Astrocyte (in vitro differentiated cells and primary cell): Measurements from ENCODE around the gene ARHGAP32. TPM values are rescaled to one million over a fixed set of nuclear protein-coding genes. Genes with fewer than 3 reads are reported as not detected.

Experiments
- DNase-seq: peaks from one replicate; pipeline ENCODE4 v3.0.0-alpha.2; 2010; ENCODE audit warnings: low read depth
- FAIRE-seq: peaks from 2 replicates; lab custom pipeline; 2011; peaks lifted over from hg19 to GRCh38; lab: Jason Lieb, UNC
- H2AFZ ChIP-seq: 2 replicates; pipeline ENCODE4 v1.6.0; 2012; ENCODE audit warnings: low read depth, low read length, inconsistent platforms
- H3K27ac ChIP-seq: 2 replicates; pipeline ENCODE4 v1.5.1; 2011; ENCODE audit warnings: low read depth, low read length, inconsistent platforms
- H3K27me3 ChIP-seq: 2 replicates; pipeline ENCODE4 v1.6.0; 2011; ENCODE audit warnings: low read length, inconsistent platforms; ENCODE audit not compliant: insufficient read depth
- H3K36me3 ChIP-seq: 2 replicates; pipeline ENCODE4 v1.5.1; 2011; ENCODE audit warnings: low read length, inconsistent platforms; ENCODE audit not compliant: insufficient read depth
- H3K4me1 ChIP-seq: 2 replicates; pipeline ENCODE4 v1.5.1; 2011; ENCODE audit warnings: low read length, inconsistent platforms; ENCODE audit not compliant: insufficient read depth
- H3K4me2 ChIP-seq: 2 replicates; pipeline ENCODE4 v1.6.0; 2012; ENCODE audit warnings: low read length, inconsistent platforms
- H3K4me3 ChIP-seq: 2 replicates; pipeline ENCODE4 v1.5.1; 2011; ENCODE audit warnings: low read depth, mild to moderate bottlenecking, low read length, inconsistent platforms; ENCODE audit not compliant: insufficient read depth
- H3K79me2 ChIP-seq: 2 replicates; pipeline ENCODE4 v1.6.0; 2012; ENCODE audit warnings: mild to moderate bottlenecking, low read length, inconsistent platforms; ENCODE audit not compliant: insufficient read depth
- H3K9ac ChIP-seq: 2 replicates; pipeline ENCODE4 v1.6.0; 2012; ENCODE audit warnings: mild to moderate bottlenecking, low read length, inconsistent platforms
- H3K9me3 ChIP-seq: 2 replicates; pipeline ENCODE4 v1.5.1; 2012; ENCODE audit warnings: low read depth, mild to moderate bottlenecking, low read length, inconsistent platforms; ENCODE audit not compliant: insufficient read depth
- H4K20me1 ChIP-seq: 2 replicates; pipeline ENCODE4 v1.6.0; 2012; ENCODE audit warnings: low read length, inconsistent platforms; ENCODE audit not compliant: insufficient read depth
- H3K27ac Mint-ChIP-seq: one replicate; pipeline ENCODE4 v1.8.0; 2021; ENCODE audit warnings: mild to moderate bottlenecking, mixed read lengths; ENCODE audit not compliant: unreplicated experiment
- H3K27me3 Mint-ChIP-seq: one replicate; pipeline ENCODE4 v1.8.0; 2021; ENCODE audit warnings: low read depth, mixed read lengths; ENCODE audit not compliant: unreplicated experiment
- H3K36me3 Mint-ChIP-seq: one replicate; pipeline ENCODE4 v1.8.0; 2021; ENCODE audit warnings: low read depth, mixed read lengths; ENCODE audit not compliant: unreplicated experiment
- H3K4me1 Mint-ChIP-seq: one replicate; pipeline ENCODE4 v1.8.0; 2021; ENCODE audit warnings: low read depth, mixed read lengths; ENCODE audit not compliant: unreplicated experiment
- H3K4me3 Mint-ChIP-seq: one replicate; pipeline ENCODE4 v1.8.0; 2021; ENCODE audit warnings: mild to moderate bottlenecking, moderate library complexity, mixed read lengths; ENCODE audit not compliant: unreplicated experiment
- H3K9me3 Mint-ChIP-seq: one replicate; pipeline ENCODE4 v1.8.0; 2021; ENCODE audit warnings: mild to moderate bottlenecking, mixed read lengths; ENCODE audit not compliant: unreplicated experiment
- EZH2 ChIP-seq: IDR thresholded peaks from 2 replicates; pipeline ENCODE4 v1.6.1; 2012; ENCODE audit warnings: mild to moderate bottlenecking, low read length, inconsistent platforms; ENCODE audit not compliant: insufficient read depth
- total RNA-seq: library from RNA; stranded (reverse); gene quantifications from 2 replicates; pipeline ENCODE4 v1.2.1, GENCODE V29; 2021
- TF ChIP-seq, protein P1 (sequence below): IDR thresholded peaks from 2 replicates; pipeline ENCODE4 v1.5.1; 2011; ENCODE audit warnings: low read depth, mild to moderate bottlenecking, inconsistent platforms, low read length, moderate library complexity; ENCODE audit not compliant: insufficient read depth

The ARHGAP32 gene
- total RNA-seq, 1 donor from 2014 or later = 21.6 TPM

DNA sequence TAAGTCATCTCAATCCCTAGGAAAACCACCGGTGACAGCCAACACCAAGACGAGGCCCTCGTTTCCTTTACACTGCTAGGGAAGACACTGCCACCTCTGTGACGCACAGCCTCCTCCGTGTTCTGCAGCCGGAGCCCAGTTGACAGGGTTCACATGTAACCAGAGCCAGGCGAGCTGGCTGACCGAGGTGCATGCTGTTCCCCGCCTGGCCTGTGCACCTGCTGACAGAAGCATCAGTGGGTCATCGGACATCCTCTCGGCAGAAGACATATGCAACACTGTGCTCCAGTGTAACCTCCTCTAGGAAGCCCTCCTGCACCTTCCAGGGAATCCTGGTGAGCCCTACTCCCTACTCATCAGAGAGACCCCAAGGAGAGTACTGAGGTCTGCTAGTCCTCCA lies 135.2 kb downstream of the ARHGAP32 start:
- Histone ChIP-seq H3K4me3 (no peak overlapping the region), H3K27ac (no peak overlapping the region), H3K9ac (no peak overlapping the region), H3K79me2 (no peaks in the 10 kb centered on the region), H2AFZ (no peak overlapping the region), H3K27me3 (no peaks in the 10 kb centered on the region), H4K20me1 (no peaks in the 10 kb centered on the region), H3K4me2 (no peak overlapping the region), H3K36me3 (no peaks in the 10 kb centered on the region), H3K4me1 (peaks cover 4% of the 10 kb centered on the region), H3K9me3 (no peaks in the 10 kb centered on the region)
- no peaks in the 10 kb centered on the region for H3K9me3 Mint-ChIP-seq
- DNase-seq (no peak), FAIRE-seq (no peak)
- TF ChIP-seq EZH2 = no peak
- TF ChIP-seq, protein P1, sequence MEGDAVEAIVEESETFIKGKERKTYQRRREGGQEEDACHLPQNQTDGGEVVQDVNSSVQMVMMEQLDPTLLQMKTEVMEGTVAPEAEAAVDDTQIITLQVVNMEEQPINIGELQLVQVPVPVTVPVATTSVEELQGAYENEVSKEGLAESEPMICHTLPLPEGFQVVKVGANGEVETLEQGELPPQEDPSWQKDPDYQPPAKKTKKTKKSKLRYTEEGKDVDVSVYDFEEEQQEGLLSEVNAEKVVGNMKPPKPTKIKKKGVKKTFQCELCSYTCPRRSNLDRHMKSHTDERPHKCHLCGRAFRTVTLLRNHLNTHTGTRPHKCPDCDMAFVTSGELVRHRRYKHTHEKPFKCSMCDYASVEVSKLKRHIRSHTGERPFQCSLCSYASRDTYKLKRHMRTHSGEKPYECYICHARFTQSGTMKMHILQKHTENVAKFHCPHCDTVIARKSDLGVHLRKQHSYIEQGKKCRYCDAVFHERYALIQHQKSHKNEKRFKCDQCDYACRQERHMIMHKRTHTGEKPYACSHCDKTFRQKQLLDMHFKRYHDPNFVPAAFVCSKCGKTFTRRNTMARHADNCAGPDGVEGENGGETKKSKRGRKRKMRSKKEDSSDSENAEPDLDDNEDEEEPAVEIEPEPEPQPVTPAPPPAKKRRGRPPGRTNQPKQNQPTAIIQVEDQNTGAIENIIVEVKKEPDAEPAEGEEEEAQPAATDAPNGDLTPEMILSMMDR = no peak
- H3K36me3 Mint-ChIP-seq = no peaks in the 10 kb centered on the region
- H3K27ac Mint-ChIP-seq = no peak overlapping the region
- peaks cover 8% of the 10 kb centered on the region for H3K4me1 Mint-ChIP-seq
- H3K4me3 Mint-ChIP-seq = no peak overlapping the region
- no peaks in the 10 kb centered on the region for H3K27me3 Mint-ChIP-seq

DNA sequence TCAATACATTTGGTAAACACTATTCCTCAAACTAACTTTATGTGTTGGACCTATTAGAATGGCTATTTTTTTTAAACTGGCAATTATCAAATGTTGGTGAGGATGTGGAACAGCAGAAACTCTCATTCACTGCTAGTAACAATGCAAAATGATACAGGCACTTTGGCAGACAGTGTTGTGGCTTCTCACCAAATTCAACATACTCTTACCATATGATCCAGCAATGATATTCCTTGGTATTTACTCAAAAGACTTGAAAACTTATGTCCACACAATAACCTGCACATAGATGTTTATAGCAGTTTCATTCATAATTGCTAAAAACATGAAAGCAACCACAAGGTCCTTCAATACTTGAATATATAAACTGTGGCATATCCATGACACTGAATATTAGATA lies 136.9 kb downstream of the ARHGAP32 start:
- FAIRE-seq = no peak
- Histone ChIP-seq H2AFZ (no peak overlapping the region), H3K9ac (no peak overlapping the region), H3K27ac (no peak overlapping the region), H3K79me2 (no peaks in the 10 kb centered on the region), H3K9me3 (no peaks in the 10 kb centered on the region), H3K4me3 (no peak overlapping the region), H3K36me3 (no peaks in the 10 kb centered on the region), H3K4me2 (no peak overlapping the region), H3K4me1 (no peaks in the 10 kb centered on the region), H3K27me3 (no peaks in the 10 kb centered on the region), H4K20me1 (no peaks in the 10 kb centered on the region)
- Mint-ChIP-seq H3K27ac (no peak overlapping the region), H3K4me1 (no peaks in the 10 kb centered on the region), H3K36me3 (no peaks in the 10 kb centered on the region), H3K9me3 (no peaks in the 10 kb centered on the region), H3K27me3 (no peaks in the 10 kb centered on the region), H3K4me3 (no peak overlapping the region)
- TF ChIP-seq, protein P1 = no peak
- no peak for DNase-seq

DNA sequence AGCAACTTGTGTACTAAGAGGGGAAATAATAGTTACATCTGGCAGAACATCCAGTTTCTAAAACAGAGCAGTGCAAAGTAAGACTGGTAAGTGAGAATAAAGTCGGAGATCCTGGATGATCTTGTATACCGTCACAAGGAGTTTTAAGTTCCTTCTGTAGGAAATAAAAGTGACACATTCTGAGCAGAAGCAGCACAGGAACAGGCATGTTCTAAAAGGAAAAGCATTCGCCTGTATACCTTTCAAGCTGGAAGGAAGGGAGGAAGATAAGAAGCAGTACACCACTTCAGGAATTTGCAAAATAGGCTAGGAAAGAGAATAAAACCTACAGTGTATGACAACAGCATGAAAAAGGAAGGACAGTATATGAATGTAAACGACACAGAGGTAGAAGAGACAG lies 143.2 kb downstream of the ARHGAP32 start:
- H3K79me2 ChIP-seq = no peaks in the 10 kb centered on the region
- no peak overlapping the region for H3K27ac Mint-ChIP-seq
- FAIRE-seq = no peak

More for the DNA sequence above, 143.2 kb downstream of the ARHGAP32 start:
- no peak for DNase-seq
- Histone ChIP-seq H3K4me1 (no peaks in the 10 kb centered on the region), H2AFZ (no peak overlapping the region), H4K20me1 (no peaks in the 10 kb centered on the region), H3K36me3 (no peaks in the 10 kb centered on the region), H3K4me2 (no peak overlapping the region), H3K9ac (no peak overlapping the region), H3K4me3 (no peak overlapping the region), H3K27ac (no peak overlapping the region), H3K27me3 (no peaks in the 10 kb centered on the region), H3K9me3 (no peaks in the 10 kb centered on the region)
- Mint-ChIP-seq H3K4me1 (peaks cover 4% of the 10 kb centered on the region), H3K27me3 (no peaks in the 10 kb centered on the region), H3K4me3 (no peak overlapping the region), H3K36me3 (peaks cover 2% of the 10 kb centered on the region), H3K9me3 (no peaks in the 10 kb centered on the region)
- TF ChIP-seq EZH2 = no peak
- TF ChIP-seq, protein P1 = no peak
